Subcutaneous abdominal adipose tissue (tissue), 5 donors: ENCODE data around the gene SLC6A7.

Experiments used
- H3K27ac ChIP-seq: one replicate; pipeline ENCODE4 v1.7.0; 2013; ENCODE audit warnings: low read depth, mild to moderate bottlenecking, inconsistent platforms, low read length, moderate library complexity
- H3K27me3 ChIP-seq, 5 donors: one replicate each; pipeline ENCODE4 v1.7.0; 2013; ENCODE audit warnings: low read length in 5 of 5, inconsistent platforms in 1 of 5; ENCODE audit not compliant: control insufficient read depth in 5 of 5, insufficient read depth in 4 of 5
- H3K36me3 ChIP-seq, 5 donors: one replicate each; pipeline ENCODE4 v1.7.0; 2013; ENCODE audit warnings: low read length in 5 of 5; ENCODE audit not compliant: control insufficient read depth in 5 of 5, insufficient read depth in 5 of 5
- H3K4me1 ChIP-seq, 5 donors: one replicate each; pipeline ENCODE4 v1.7.0; 2013; ENCODE audit warnings: low read length in 5 of 5, mild to moderate bottlenecking in 3 of 5, moderate library complexity in 1 of 5; ENCODE audit not compliant: control insufficient read depth in 5 of 5, insufficient read depth in 5 of 5
- H3K4me3 ChIP-seq, 5 donors: one replicate each; pipeline ENCODE4 v1.7.0; 2013; ENCODE audit warnings: low read length in 5 of 5, low read depth in 1 of 5
- H3K9ac ChIP-seq, 5 donors: one replicate each; pipeline ENCODE4 v1.7.0; 2013; ENCODE audit warnings: low read length in 5 of 5, mild to moderate bottlenecking in 4 of 5, moderate library complexity in 3 of 5
- H3K9me3 ChIP-seq, 5 donors: one replicate each; pipeline ENCODE4 v1.7.0; 2013; ENCODE audit warnings: low read length in 5 of 5; ENCODE audit not compliant: control insufficient read depth in 5 of 5
- donor health status: healthy.
- donor health status: healthy.
- donor health status: healthy.
- donor health status: healthy.
- donor health status: healthy.

The SLC6A7 gene

GRCh38 chr5:150179019-150179620 is 10.7 kb upstream of the SLC6A7 start:
- Histone ChIP-seq H3K36me3 (no peaks in the 10 kb centered on the region), H3K9me3 (no peaks in the 10 kb centered on the region), H3K27ac (peak overlapping the region; percentile 60), H3K27me3 (peaks cover 0 to 2% (median 0%) of the 10 kb centered on the region in 5 donors), H3K9ac (no peak overlapping the region), H3K4me3 (no peak overlapping the region), H3K4me1 (peaks cover 5 to 32% (median 24%) of the 10 kb centered on the region in 5 donors)

- Histone ChIP-seq H3K4me1 (peaks cover 5 to 32% (median 27%) of the 10 kb centered on the region in 5 donors), H3K4me3 (no peak overlapping the region), H3K27ac (peak overlapping the region; percentile 60)
Observed at GRCh38 chr5:150180241-150181026, 9.4 kb upstream of the SLC6A7 start.

GRCh38 chr5:150181027-150181426 is 8.8 kb upstream of the SLC6A7 start:
- Histone ChIP-seq H3K27me3 (peaks cover 0 to 2% (median 0%) of the 10 kb centered on the region in 5 donors), H3K27ac (peak overlapping the region; percentile 60), H3K9me3 (no peaks in the 10 kb centered on the region), H3K4me3 (no peak overlapping the region), H3K36me3 (no peaks in the 10 kb centered on the region), H3K9ac (peak overlapping the region in 1 of 5 donors; percentile 31), H3K4me1 (peaks cover 5 to 32% (median 27%) of the 10 kb centered on the region in 5 donors)

More at GRCh38 chr5:150180241-150181026, 9.4 kb upstream of the SLC6A7 start:
- Histone ChIP-seq H3K27me3 (peaks cover 0 to 2% (median 0%) of the 10 kb centered on the region in 5 donors), H3K36me3 (no peaks in the 10 kb centered on the region), H3K9me3 (no peaks in the 10 kb centered on the region), H3K9ac (peak overlapping the region in 1 of 5 donors; percentile 31)

- Histone ChIP-seq H3K9me3 (no peaks in the 10 kb centered on the region), H3K27ac (no peak overlapping the region), H3K9ac (no peak overlapping the region), H3K4me3 (no peak overlapping the region), H3K27me3 (peaks cover 0 to 2% (median 0%) of the 10 kb centered on the region in 5 donors), H3K4me1 (peaks cover 5 to 31% (median 27%) of the 10 kb centered on the region in 5 donors), H3K36me3 (no peaks in the 10 kb centered on the region)
Observed at GRCh38 chr5:150181766-150182545, 7.9 kb upstream of the SLC6A7 start.

DNA sequence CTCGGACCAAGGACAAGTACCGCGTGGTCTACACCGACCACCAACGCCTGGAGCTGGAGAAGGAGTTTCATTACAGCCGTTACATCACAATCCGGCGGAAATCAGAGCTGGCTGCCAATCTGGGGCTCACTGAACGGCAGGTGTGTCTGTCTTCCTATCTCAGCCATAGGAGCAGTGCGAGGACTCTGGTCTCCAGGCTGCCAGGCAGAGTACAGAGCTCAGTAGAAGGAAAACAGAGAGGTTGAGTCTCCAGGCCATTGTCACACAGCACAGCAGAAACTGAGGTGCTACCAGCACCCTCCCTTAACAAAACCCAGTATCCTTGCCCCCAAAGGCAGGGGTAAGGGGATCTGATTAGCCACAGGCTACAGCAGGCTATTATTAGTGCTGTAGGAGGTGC is 7.1 kb upstream of the SLC6A7 start:
- Histone ChIP-seq H3K27ac (no peak overlapping the region), H3K36me3 (no peaks in the 10 kb centered on the region), H3K4me1 (peaks cover 5 to 31% (median 26%) of the 10 kb centered on the region in 5 donors), H3K4me3 (no peak overlapping the region), H3K27me3 (peaks cover 0 to 2% (median 0%) of the 10 kb centered on the region in 5 donors), H3K9me3 (no peaks in the 10 kb centered on the region), H3K9ac (no peak overlapping the region)

DNA sequence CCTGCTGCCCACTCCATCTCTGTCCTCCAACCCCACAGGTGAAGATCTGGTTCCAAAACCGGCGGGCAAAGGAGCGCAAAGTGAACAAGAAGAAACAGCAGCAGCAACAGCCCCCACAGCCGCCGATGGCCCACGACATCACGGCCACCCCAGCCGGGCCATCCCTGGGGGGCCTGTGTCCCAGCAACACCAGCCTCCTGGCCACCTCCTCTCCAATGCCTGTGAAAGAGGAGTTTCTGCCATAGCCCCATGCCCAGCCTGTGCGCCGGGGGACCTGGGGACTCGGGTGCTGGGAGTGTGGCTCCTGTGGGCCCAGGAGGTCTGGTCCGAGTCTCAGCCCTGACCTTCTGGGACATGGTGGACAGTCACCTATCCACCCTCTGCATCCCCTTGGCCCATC is 6.4 kb upstream of the SLC6A7 start:
- Histone ChIP-seq H3K9ac (no peak overlapping the region), H3K4me1 (peaks cover 5 to 31% (median 26%) of the 10 kb centered on the region in 5 donors)

GRCh38 chr5:150184006-150184405 is 5.9 kb upstream of the SLC6A7 start:
- peaks cover 5 to 31% (median 26%) of the 10 kb centered on the region in 5 donors for H3K4me1 ChIP-seq
- H3K27me3 ChIP-seq: peaks cover 2 to 14% (median 3%) of the 10 kb centered on the region in 5 donors
- no peaks in the 10 kb centered on the region for H3K36me3 ChIP-seq
- H3K9ac ChIP-seq: no peak overlapping the region
- no peaks in the 10 kb centered on the region for H3K9me3 ChIP-seq
- no peak overlapping the region for H3K27ac ChIP-seq
- H3K4me3 ChIP-seq: no peak overlapping the region

More for the DNA sequence above, 6.4 kb upstream of the SLC6A7 start:
- Histone ChIP-seq H3K4me3 (no peak overlapping the region), H3K27me3 (peaks cover 0 to 8% (median 3%) of the 10 kb centered on the region in 5 donors), H3K27ac (no peak overlapping the region), H3K9me3 (no peaks in the 10 kb centered on the region), H3K36me3 (no peaks in the 10 kb centered on the region)

- Histone ChIP-seq H3K36me3 (no peaks in the 10 kb centered on the region), H3K9ac (no peak overlapping the region), H3K4me3 (no peak overlapping the region), H3K4me1 (peaks cover 3 to 26% (median 17%) of the 10 kb centered on the region in 5 donors), H3K9me3 (no peaks in the 10 kb centered on the region), H3K27me3 (peaks cover 8 to 26% (median 15%) of the 10 kb centered on the region in 5 donors), H3K27ac (no peak overlapping the region)
Observed at GRCh38 chr5:150184990-150185912, 4.6 kb upstream of the SLC6A7 start.

- no peak overlapping the region for H3K4me3 ChIP-seq
- H3K9ac ChIP-seq: no peak overlapping the region
- H3K27me3 ChIP-seq: peaks cover 13 to 35% (median 23%) of the 10 kb centered on the region in 5 donors
- no peaks in the 10 kb centered on the region for H3K36me3 ChIP-seq
- no peaks in the 10 kb centered on the region for H3K9me3 ChIP-seq
- H3K4me1 ChIP-seq: peaks cover 0 to 17% (median 8%) of the 10 kb centered on the region in 5 donors
- H3K27ac ChIP-seq: no peak overlapping the region
Observed at GRCh38 chr5:150186137-150186536, 3.7 kb upstream of the SLC6A7 start.
